GM12878 (cell line): ENCODE results near the gene CREB5. TPM values are rescaled to one million over a fixed set of nuclear protein-coding genes. Genes with fewer than 3 reads are reported as not detected.

ENCODE experiments used
- ATF7 ChIP-seq: fragments of 450-650 bp; IDR thresholded peaks from 2 replicates; pipeline ENCODE4 v1.6.1; 2016; ENCODE audit warnings: low read depth, mild to moderate bottlenecking
- BCL11A ChIP-seq: IDR thresholded peaks from 2 replicates; pipeline ENCODE4 v1.6.1; 2011; ENCODE audit warnings: low read depth, low read length
- CBX3 ChIP-seq: fragments of 200-600 bp; sonication (generic); IDR thresholded peaks from 2 replicates; pipeline ENCODE4 v1.6.1; 2016; ENCODE audit warnings: low read depth, borderline replicate concordance
- CEBPZ ChIP-seq: fragments of 150-350 bp; IDR thresholded peaks from 2 replicates; pipeline ENCODE4 v1.6.1; 2016; ENCODE audit warnings: low read depth, low read length
- CUX1 ChIP-seq: IDR thresholded peaks from 2 replicates; pipeline ENCODE4 v1.6.1; 2012; ENCODE audit warnings: improper control_type of control experiment, low read depth, low read length; ENCODE audit not compliant: insufficient replicate concordance
- ESRRA ChIP-seq: IDR thresholded peaks from 2 replicates; pipeline ENCODE4 v1.6.1; 2012; ENCODE audit warnings: mild to moderate bottlenecking, low read length, improper control_type of control experiment
- IKZF1 ChIP-seq: fragments of 450-650 bp; conservative IDR thresholded peaks from 2 replicates; pipeline ENCODE4 v1.6.1; 2017; ENCODE audit warnings: antibody characterized with exemption, mild to moderate bottlenecking
- IKZF2 ChIP-seq, 2 experiments: fragments of 450-650 bp; IDR thresholded peaks; 2 replicates each; pipeline ENCODE4 v1.6.1; 2017; ENCODE audit warnings: mild to moderate bottlenecking in 2 of 2, moderate library complexity in 2 of 2
- KLF5 ChIP-seq: fragments of 450-650 bp; IDR thresholded peaks from 2 replicates; pipeline ENCODE4 v1.6.1; 2014; ENCODE audit warnings: mild to moderate bottlenecking; ENCODE audit not compliant: partially characterized antibody
- NFIC ChIP-seq: IDR thresholded peaks from 2 replicates; pipeline ENCODE4 v1.6.1; 2012; ENCODE audit warnings: low read depth, mild to moderate bottlenecking, inconsistent platforms, low read length, moderate library complexity
- NKRF ChIP-seq: fragments of 450-650 bp; conservative IDR thresholded peaks from 2 replicates; pipeline ENCODE4 v1.6.1; 2017; ENCODE audit warnings: mild to moderate bottlenecking, moderate library complexity
- NRF1 ChIP-seq: conservative IDR thresholded peaks from 2 replicates; pipeline ENCODE4 v1.6.1; 2011; ENCODE audit warnings: mild to moderate bottlenecking, low read depth, low read length, improper control_type of control experiment
- RAD51 ChIP-seq: fragments of 450-650 bp; IDR thresholded peaks from 2 replicates; pipeline ENCODE4 v1.6.1; 2016; ENCODE audit warnings: moderate library complexity, mild to moderate bottlenecking, inconsistent platforms
- RBBP5 ChIP-seq: fragments of 200-600 bp; sonication (generic); conservative IDR thresholded peaks from 2 replicates; pipeline ENCODE4 v1.6.1; 2016
- RELB ChIP-seq: fragments of 450-650 bp; IDR thresholded peaks from 2 replicates; pipeline ENCODE4 v1.6.1; 2017; ENCODE audit warnings: low read depth, mild to moderate bottlenecking, moderate library complexity
- SMAD1 ChIP-seq: fragments of 450-650 bp; IDR thresholded peaks from 2 replicates; pipeline ENCODE4 v1.6.1; 2018; ENCODE audit warnings: mild to moderate bottlenecking, low read depth; ENCODE audit not compliant: partially characterized antibody
- SMARCA5 ChIP-seq: fragments of 450-650 bp; IDR thresholded peaks from 2 replicates; pipeline ENCODE4 v1.6.1; 2017; ENCODE audit warnings: mild to moderate bottlenecking
- TBL1XR1 ChIP-seq: IDR thresholded peaks from 2 replicates; pipeline ENCODE4 v1.6.1; 2012; ENCODE audit warnings: low read depth, low read length, improper control_type of control experiment
- YBX1 ChIP-seq: fragments of 450-650 bp; IDR thresholded peaks from 2 replicates; pipeline ENCODE4 v1.6.1; 2016; ENCODE audit warnings: antibody characterized with exemption
- YY1 ChIP-seq: IDR thresholded peaks from 2 replicates; pipeline ENCODE4 v1.6.1; 2011; ENCODE audit warnings: low read depth, mild to moderate bottlenecking, low read length
- ZNF217 ChIP-seq: fragments of 450-650 bp; IDR thresholded peaks from 2 replicates; pipeline ENCODE4 v1.6.1; 2017; ENCODE audit warnings: antibody characterized with exemption, mild to moderate bottlenecking
- polyA plus RNA-seq, 11 experiments: library from polyadenylated mRNA; depleted of rRNA in 4 of 11; unstranded in 6 of 11; stranded (reverse) in 5 of 11; fragments of >200 nt; fragmentation: Nextera tagmentation in 4 of 11; fragmentation: Illumina TruSeq in 1 of 11; extraction: Ambion mirVana in 4 of 11; extraction: Trizol in 1 of 11; gene quantifications; 1 replicate in 1 of 11; 2 replicates in 10 of 11; pipeline versions ENCODE4 v1.2.1 to v1.2.3, GENCODE V29; 2011 to 2016; ENCODE audit warnings: inconsistent platforms in 2 of 11, missing spikeins in 2 of 11, low read depth in 1 of 11
- total RNA-seq, 4 experiments: library from RNA; depleted of rRNA in 3 of 4; stranded (reverse); fragments of >200 nt in 3 of 4; fragmentation: Illumina TruSeq in 1 of 4; extraction: Trizol in 1 of 4; gene quantifications; 2 replicates each; pipeline versions ENCODE4 v1.2.1 to v1.2.3, GENCODE V29; 2013 to 2021

Gene CREB5
- total and polyA plus RNA-seq, 10 of the 15 experiments (the other 5 are each of a cell fraction or from before 2014, with no cell fraction given) = 12.9 to 74.1 (median 53.0) TPM

GRCh38 chr7:28502408-28502807, 90.1 kb downstream of the CREB5 start (continued):
- TF ChIP-seq RELB (peak; percentile 54; the same call in 1 of the 2 replicates), ESRRA (no peak), CUX1 (no peak), CEBPZ (no peak), NFIC (peak; percentile 44; the same call in 1 of the 2 replicates), RBBP5 (no peak), YY1 (no peak), NKRF (no peak), TBL1XR1 (no peak), KLF5 (no peak), YBX1 (no peak), ATF7 (peak; percentile 91), RAD51 (0 out of 2 replicates have a peak, but pooled peaks have one; percentile 28), NRF1 (no peak), ZNF217 (no peak), SMAD1 (no peak), IKZF1 (no peak), IKZF2 (IDR thresholded peaks at IDR 0.05) (peak in 1 of 2 experiments; percentile 9; a peak in 1 of 4 replicates), BCL11A (peak; percentile 57; the same call in 1 of the 2 replicates), CBX3 (no peak), SMARCA5 (no peak)
